ENCODE measurements around the gene FBLN2. TPM values are rescaled to one million over a fixed set of nuclear protein-coding genes. Genes with fewer than 3 reads are reported as not detected.

Gene FBLN2
- total RNA-seq, 1 donor from 2014 or later = not detected

DNA sequence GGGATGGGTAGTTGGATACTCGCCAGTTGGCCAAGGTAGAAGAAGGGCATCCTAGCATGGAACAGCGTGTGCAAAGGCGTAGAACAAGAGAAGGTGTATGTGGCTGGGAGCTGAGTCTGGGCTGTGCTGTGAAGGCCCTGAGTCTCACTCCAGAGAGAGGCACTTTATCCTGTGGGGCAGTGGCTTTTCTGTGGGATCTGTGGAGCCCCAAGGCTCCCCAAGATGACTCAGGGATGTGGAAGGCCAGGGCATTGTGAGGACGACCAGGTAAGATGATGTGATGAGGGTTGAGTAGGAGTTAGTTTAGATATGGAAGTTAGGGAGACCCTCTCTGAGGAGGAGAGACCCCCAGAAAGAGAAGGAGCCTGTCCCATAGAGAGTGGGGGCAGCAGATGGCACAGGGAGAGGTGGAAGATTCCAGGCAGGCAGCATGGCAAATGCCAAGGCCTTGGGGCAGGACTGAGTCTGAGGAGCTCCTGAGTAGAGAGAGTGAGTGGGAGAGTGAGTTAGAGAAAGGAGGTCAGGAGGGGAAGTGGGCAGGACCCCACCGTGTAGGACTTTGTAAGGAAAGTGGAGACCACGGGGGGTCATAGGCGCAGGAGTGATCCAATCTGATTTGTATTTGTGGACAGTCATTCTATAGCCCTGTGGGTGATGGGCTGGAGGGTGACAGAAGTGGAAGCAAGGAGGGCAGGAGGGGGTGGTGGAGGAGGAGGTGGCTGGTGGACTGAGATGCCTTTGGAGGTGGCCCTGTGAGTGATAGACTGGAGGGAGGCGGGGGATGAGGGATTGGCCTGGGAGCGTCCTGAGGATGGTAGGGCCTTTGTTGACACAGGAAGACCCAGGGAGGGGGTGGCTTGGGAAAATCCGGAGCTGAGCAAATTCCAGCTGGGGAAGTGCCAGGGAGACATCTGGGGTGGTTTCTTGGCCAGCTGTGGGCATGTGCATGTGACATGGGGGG, 50.3 kb downstream of the FBLN2 start:
- intact Hi-C loops (cut with micrococcal nuclease) = no loop called here

DNA sequence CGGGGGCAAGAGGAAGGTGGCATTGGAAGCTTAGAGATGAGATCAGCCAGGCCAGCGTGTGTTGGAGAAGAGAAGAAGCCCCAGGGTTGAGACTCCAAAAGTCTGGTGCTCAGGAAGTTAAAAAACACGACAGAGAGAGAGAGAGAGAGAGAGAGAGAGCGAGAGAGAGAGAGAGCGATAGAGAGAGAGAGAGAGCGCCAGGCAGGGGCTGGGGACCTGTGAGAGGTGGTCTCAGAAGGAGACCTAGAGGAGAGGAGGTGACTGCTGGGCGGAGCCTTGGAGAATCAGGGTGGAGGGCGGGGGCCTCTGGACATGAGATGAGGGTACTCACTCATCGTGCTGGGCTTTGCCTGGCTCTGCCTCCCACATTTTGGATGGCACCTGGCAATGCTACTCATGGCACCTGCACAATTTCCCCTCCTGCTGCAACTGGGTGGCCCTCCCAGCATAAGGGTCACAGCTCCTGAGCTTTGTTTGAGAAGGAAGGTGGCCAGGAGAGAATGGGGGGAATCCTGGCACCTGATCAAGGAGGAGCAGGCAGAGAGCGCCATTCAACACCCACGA, 51.0 kb downstream of the FBLN2 start:
- intact Hi-C loops (cut with micrococcal nuclease) = no loop called here

DNA sequence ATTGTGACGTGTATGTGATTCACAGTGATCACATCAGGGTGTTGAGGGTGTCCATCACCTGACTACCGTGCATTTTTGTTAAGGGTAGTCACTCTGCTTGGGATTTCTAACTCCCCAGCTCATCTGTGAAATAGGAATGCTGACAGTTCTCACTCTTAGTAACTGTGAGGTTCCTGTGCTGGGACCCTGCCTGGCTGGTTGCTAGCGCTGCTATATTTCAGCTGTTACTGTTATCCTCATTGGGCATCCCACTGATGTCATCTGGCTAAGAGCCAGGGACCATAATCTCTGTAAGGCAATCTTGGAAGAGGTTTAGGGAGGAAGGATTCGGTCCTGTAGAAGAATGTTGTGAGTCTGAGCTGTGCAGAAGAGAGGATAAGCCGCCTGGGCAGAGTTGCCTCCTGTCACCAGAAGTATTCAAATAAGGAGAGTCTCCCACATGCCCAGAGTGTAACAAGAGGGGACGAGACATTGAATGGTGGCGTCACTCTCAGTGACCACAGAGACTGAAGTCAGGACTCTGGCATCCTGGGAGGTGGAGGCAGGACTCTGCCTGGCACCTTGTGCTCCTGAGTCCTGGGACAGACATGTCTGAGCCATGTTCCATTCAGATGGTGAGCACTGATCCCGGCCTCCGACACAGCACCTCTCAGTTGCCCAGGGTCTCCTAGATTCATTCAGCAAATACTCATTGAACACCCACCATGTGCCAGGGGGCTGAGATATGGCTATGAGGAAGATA, 52.2 kb downstream of the FBLN2 start:
- intact Hi-C loops (cut with micrococcal nuclease) = no loop called here

DNA sequence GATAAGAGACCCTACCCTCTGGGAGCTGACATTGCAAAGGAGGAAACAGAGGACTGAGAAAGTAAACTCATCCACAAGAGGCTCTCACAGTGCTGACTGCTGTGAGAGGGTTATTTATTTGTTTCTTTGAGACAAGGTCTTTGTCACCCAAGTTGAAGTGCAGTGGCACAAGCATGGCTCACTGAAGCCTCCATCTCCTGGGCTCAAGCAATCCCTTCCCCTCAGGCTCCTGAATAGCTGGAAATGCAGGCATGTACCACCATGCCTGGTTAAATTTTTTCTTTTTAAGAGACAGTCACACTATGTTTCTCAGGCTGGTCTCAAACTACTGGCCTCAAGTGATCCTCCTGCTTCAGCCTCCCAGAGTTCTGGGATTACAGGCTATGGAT, 52.8 kb downstream of the FBLN2 start:
- intact Hi-C loops (cut with micrococcal nuclease) = no loop called here

DNA sequence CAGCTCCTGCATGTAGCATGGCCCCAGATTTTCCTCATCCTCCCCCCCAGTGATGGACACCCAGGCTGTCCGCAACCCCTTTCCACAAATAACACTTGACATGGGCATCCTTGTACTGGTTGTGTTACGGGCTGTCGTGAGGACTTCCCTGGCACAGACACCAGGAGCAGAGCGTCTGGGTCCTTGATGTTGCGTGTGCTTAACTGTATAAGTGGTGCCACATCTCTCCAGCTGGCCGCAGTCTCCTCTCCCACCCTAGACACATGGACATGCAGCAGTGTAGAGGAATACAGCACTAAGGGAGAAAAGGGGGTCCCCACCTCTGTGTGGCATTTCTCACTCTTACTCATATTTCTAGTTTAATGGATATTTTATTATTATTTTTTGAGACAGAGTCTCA, 56.6 kb downstream of the FBLN2 start:
- intact Hi-C loops (cut with micrococcal nuclease) = no loop called here

DNA sequence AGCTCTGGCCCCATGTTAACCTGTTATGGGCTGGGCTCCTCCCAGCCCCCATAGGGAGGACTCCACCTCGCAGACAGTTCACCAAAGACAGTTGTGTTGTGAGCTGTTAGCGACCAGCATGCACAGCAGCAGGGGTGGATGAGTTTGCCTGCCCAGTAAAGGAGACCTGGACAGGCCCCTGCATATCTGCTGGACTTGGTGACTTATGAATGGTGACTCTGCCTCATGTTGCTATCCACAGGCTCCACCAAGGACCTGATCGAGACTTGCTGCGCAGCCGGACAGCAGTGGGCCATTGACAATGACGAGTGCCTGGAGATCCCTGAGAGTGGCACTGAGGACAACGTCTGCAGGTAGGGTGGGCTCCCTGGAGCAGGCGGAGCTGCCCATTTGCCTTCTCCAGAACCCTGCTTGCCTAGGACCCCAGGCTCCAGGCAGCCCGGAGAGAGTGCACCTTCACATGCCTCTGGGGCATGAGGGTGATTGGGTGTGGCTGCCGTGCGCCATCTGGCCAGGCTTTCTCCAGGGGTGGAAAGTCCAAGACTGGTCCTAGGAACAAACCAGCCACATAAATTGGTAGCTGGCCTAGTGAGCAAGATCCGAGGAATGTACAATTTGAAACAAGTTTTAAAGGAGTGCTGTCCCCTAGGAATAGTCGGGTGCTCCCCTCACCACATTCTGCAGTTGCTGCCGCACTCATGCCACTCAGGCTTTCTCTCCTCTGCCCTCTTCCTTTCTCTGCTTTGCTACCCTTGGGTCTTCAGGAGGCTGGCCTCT, 59.1 kb downstream of the FBLN2 start:
- intact Hi-C loops (cut with micrococcal nuclease) = no loop called here

DNA sequence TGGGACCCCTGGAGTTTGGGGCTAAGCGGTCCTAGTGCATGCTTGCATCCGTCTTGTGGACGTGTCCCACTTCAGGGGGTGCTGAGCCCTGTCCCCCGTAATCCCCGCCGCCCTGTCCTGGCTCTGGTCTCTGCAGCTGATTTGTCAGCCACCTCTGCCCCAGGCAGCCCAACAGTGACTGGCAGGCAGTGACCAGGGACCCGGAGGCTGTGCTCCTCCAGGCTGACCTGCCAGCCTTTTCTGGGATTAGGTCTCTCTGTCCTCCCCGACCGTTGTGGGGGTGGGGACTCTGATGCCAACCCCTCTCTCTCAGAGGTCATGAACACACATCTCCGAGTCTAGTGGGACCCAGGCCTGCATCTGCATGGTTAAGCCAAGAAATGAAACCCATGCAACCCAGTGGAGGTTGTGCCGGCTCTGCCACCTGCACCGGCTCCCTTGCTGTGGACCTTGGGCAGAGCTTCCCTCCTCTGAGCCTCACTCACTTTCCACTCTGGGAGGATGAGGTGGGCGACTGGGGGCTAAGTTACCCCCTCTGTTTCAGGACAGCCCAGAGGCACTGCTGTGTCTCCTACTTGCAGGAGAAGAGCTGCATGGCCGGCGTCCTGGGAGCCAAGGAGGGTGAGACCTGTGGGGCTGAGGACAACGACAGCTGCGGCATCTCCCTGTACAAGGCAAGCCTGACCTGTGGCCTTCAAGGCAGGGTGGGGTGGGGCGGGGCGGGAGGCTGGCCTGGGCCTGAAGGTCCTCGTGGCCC, 60.2 kb downstream of the FBLN2 start:
- intact Hi-C loops (cut with micrococcal nuclease) = no loop called here

DNA sequence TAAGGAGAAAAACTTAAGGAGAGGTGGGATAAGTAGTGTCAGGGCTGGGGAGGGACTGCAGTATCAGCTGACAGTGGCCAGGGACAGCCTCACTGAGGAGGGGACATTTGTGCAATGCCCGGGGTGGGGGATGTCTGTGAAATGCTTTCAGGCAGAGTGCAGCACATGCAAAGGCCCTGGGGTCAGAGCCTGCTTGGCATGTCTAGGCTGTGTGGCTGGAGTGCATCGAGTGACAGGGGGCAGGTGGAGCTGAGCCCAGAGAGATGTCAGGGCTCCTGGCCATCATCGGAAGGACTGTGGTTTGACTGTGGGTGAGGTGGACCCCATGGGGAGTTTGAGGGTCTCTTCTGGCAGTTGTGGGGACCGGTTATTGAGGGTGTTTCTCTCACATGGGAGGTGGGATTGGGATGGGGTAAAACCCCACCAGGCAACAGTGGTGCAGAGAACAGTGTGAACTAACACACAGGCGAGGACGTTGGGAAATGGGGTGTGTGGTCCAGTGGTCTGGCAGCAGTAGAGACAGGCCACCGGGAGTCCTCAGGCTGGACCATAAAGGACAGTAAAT, 61.2 kb downstream of the FBLN2 start:
- intact Hi-C loops (cut with micrococcal nuclease) = no loop called here

DNA sequence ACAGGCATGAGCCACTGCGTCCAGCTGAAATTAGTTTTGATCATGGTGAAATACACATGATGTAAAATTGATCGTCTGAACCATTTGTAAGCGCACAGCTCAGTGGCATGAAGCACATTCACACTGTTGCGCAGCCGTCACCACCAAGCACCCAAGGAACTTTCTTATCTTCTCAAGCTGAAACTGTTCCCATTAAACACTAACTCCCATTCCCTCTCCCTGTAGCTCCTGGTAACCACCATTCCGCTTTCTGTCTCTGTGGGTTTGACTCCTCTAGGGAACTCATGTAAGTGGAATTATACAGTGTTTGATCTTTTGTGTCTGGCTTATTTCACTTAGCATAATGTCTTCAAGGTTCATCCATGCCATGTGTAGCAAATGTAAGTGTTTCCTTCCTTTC, 62.3 kb downstream of the FBLN2 start:
- intact Hi-C loops (cut with micrococcal nuclease) = no loop called here

DNA sequence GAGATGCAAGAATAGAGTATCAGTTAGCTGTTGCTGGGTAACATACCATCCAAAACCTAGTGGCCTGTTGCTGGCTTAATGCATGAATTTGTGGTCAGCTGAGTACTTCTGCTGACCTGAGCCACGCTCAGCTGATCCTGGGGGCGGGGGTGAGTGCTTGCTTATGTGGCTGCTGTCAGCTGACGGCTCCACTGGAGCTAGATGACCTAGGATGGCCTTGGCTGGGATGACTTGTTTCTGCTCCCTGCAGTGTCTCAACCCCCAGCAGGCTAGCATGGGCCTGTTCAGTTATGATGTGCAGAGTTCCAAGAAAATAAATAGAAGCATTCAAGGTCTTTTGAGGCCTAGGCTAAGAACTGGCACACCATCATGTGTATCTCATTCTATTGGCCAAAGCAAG, 63.9 kb downstream of the FBLN2 start:
- intact Hi-C loops (cut with micrococcal nuclease) = no loop called here

DNA sequence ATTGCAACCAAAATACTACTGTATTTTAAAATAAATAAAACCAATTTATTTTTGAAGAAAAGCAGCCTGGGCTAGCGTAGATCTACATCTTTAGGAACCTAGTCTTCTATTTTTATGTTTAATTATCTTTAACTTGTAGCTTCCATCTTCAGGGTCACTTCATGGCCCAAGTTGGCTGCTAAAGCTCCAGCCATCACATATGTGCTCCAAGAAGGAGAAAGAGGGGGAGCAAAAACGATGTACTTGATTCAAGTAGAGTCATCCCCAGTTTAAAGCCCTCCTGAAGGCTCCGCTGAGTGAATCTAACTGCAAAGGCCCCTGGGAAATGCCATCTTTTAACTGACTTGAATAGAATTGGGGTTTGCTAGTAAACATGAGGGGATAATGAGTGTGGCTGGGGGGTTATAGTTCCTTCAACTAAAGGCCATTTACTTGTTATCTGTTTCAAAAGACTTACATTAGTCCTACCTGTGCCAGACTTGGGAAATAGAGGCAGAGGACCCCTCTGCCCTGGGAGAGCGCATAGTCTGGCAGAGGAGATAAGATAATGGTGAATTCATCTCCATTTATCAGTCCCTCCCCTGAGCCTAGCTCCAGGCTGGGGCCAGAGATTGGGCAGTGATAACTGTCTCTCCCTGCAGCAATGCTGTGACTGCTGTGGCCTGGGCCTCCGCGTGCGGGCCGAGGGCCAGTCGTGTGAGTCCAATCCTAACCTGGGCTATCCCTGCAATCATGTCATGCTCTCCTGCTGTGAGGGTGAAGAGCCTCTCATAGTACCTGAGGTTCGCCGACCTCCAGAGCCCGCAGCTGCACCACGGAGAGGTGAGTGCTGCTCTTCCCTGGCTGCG, 64.6 kb downstream of the FBLN2 start:
- intact Hi-C loops (cut with micrococcal nuclease) = no loop called here

DNA sequence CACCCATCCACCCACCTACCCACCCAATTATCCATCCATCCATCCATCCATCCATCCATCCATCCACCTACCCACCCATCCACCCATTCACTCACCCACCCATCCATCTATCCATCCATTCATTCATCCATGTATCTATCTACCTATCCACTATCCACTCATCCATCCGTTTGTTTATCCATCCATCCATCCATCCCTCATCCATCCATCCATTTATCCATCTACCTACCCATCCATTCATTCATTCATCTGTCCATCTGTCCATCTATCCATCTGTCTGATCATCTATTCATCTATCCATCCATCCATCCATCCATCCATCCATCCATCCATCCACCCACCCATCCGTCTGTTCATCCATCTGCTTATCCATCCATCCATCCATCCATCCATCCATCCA, 65.7 kb downstream of the FBLN2 start:
- intact Hi-C loops (cut with micrococcal nuclease) = no loop called here

DNA sequence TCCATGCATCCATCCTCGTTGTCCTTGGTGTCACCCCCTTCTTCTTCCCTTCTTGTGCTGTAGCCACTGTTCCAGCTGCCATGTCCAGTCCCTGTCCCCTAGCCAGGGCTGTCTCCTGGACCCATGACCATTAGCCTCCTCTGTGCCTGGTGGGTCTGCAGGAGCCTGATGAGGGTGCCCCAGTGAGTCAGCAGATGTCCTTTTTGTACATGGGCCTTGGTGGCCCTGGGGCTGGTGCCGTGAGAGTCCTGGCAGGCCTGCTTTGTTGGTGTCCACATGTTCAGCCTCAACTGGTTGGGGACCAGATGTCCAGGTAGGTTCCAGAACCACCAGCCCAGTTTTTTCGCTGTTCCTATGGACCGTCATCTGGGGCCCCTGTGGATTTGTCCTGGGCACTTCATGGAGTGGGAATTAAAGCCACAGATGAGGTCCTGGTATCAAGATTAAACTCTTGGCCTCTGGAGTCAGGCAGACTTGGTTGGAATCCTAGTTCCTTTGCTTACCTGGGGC, 66.1 kb downstream of the FBLN2 start:
- intact Hi-C loops (cut with micrococcal nuclease) = no loop called here

DNA sequence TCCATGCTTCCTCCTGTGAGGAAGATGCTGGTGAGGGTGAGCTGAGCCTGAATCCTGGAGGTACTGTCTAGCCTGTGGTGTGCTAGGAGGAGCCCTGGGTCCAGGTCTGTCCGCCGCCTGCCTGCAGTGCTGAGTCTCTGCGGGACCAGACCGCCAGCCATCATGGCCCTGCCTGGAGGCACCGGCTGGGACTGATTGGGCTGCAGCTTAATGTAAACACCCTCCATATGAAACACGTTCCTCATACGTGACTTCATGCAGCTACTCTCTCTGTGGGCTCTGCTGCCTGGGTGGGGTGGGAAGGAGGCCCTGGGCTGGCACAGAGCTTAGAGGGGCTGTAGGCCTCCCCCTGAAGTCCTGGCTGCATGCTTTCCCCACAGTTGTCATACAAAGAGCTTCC, 67.4 kb downstream of the FBLN2 start:
- intact Hi-C loops (cut with micrococcal nuclease) = no loop called here

DNA sequence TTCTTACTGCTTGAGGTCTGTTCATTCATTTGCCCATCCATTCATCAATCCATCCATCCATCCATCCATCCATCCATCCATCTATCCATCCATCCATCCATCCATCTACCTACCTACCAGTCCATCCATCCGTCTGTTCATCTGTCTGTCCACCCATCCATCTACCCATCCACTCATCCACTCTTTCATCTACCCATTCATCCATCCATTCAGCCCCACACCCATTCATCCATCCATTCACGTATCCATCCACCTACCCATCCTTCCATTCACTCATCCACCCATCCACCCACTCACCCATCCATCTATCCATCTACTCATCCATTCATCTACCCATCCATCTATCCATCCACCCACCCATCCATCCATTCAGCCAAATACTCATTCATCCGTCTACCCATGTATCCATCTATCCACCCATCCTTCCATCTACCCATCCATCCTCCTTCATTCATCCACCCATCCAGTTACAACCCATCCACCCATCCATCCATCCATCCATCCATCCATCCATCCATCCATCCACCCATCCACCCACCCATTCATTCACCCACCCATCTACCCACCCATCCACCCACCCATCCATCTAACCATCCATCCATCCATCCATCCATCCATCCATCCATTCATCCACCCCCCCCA, 68.3 kb downstream of the FBLN2 start:
- intact Hi-C loops (cut with micrococcal nuclease) = no loop called here

DNA sequence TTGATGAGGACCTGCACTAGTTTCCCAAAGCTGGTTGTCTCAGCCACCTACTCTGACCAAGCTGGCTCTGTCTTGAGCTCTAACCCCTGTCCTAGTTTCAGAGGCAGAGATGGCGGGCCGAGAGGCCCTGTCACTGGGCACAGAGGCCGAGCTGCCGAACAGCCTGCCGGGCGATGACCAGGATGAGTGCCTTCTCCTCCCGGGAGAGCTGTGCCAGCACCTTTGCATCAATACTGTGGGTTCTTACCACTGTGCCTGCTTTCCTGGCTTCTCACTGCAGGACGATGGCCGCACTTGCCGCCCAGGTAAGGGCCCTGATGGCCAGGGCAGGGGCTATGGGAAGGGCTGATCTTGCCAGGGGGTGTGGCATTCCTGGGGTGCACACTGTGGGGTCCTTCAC, 69.1 kb downstream of the FBLN2 start:
- intact Hi-C loops (cut with micrococcal nuclease) = no loop called here

DNA sequence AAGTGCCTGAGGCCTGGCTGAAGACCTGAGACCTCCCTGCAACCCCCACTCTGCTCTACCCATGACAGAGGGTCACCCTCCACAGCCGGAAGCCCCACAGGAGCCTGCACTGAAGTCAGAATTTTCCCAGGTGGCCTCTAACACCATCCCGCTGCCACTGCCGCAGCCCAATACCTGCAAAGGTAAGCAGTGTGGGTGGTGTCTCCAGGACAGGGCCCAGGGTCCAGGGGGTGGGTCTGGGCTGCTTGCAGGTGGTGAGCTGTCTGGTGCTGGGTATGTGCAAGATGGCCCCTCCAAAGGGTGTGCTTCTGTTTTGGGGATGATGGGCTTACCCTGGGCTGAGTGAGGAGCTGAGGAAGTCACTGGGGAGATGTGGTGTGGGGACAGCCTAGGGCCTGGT, 69.9 kb downstream of the FBLN2 start:
- intact Hi-C loops (cut with micrococcal nuclease) = no loop called here

DNA sequence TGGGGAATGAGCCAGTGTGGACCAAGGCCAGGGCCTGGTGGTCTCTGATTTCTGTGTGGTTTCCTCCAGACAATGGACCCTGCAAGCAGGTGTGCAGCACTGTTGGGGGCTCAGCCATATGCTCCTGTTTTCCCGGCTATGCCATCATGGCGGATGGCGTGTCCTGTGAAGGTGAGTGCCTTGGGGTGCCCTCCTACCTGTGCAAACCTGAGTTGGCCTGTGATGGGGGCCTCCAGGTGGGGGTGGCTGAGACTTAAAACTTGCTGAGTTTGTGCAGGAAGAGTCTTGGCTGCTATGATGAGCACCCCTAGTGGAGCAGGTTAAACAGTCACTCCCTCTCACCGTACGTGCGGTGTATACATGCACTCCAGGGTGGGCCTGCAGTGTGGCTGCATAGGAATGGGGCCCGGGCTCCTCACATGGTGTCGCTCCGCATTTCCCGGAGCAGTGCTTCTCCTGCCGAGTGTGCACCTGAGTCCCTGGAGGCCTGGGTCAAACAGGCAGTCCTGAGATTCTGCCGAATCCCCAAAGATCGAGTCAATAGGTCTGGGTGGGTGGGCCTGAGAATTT, 70.8 kb downstream of the FBLN2 start:
- intact Hi-C loops (cut with micrococcal nuclease) = no loop called here

Measured in T-helper 1 cell treated with Interleukin-12 subunit alpha and Interleukin-12 subunit beta and Interleukin-4 antibody, amounts not matched to agents 30 ng/mL and 1 ng/mL, for 36 hours (primary cell).